Peyer's patch (tissue), 4 donors: ENCODE data around the gene AKT3.

Experiments
- CTCF ChIP-seq, 6 experiments: fragments of 450-650 bp in 4 of 6; fragments of 200-600 bp in 2 of 6; sonication (generic) in 1 of 6; IDR thresholded peaks; one replicate each; pipeline ENCODE4 v1.5.1; 2017 to 2019; ENCODE audit warnings: antibody characterized with exemption in 6 of 6, mild to moderate bottlenecking in 3 of 6, moderate library complexity in 1 of 6
- POLR2A ChIP-seq, 2 donors: fragments of 450-650 bp; IDR thresholded peaks; one replicate each; pipeline ENCODE4 v1.5.1; 2017; ENCODE audit warnings: antibody characterized with exemption in 2 of 2, mild to moderate bottlenecking in 2 of 2, moderate library complexity in 2 of 2

- TF ChIP-seq CTCF (IDR thresholded peaks at IDR 0.05) (no peak), POLR2A (IDR thresholded peaks at IDR 0.05) (no peak)
Observed at GRCh38 chr1:243672539-243673074, 177.4 kb downstream of the AKT3 start.
